HCEC 1CT (cell line): ENCODE data around the gene BCAS1.
A peak's percentile ranks its signal among the peaks of the same experiment; 100 is the strongest.

ENCODE experiments used
- DNase-seq: peaks from one replicate; pipeline ENCODE4 v3.0.0-alpha.2; 2017

Gene BCAS1

DNA sequence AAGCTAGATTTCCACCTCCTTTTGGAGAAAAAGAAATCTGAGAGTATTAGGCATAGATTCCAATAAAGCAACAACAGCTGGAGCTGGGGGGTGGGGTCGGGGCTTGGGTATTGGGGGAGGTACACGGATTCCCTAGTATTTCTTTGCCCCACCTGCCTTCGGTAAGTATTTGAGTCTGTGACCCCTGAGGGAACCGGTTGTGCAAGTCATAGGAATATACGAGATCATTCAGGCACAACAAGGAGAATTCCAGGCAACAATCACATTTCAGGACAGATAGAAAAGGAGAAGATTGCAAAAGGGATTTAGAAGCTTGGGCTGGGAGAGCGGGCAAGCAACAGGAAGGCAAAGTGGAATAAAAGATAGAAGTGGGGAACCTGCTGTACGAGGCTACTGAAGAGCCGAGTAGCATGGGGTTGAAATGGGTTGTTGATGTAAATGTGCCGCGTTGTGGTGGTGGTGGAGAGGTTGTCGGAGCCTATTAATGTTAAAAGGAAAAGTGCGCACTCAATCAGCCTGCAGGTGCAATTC lies 148.9 kb downstream of the BCAS1 start:
- DNase-seq: no peak

DNA sequence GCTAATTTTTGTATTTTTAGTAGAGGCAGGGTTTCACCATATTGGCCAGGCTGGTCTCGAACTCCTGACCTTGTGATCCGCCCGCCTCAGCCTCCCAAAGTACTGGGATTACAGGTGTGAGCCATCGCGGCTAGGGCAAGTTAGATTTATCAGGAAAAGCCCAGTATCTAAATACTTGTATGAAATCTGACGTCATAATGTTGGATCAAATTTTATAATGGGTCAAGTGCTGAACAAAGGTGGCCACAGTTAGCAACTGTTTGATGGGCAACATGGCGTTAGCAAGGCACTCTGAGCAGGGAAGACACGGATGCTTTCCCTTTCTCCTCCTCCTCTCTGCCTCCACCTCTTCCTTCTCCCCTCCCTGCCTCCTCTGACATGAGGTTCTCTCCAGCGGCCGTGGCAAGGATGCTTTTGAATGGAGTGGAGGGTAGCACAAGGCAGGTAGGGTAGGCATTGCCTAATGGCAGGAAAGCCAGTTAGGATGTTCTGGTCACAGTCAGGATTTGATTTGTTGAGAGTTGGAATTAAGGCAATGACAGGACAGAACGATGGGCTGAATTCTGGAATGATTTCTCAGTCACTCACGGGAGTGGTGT lies 149.6 kb downstream of the BCAS1 start:
- no peak for DNase-seq

GRCh38 chr20:53919886-53920285 lies 150.5 kb downstream of the BCAS1 start:
- DNase-seq: no peak

DNA sequence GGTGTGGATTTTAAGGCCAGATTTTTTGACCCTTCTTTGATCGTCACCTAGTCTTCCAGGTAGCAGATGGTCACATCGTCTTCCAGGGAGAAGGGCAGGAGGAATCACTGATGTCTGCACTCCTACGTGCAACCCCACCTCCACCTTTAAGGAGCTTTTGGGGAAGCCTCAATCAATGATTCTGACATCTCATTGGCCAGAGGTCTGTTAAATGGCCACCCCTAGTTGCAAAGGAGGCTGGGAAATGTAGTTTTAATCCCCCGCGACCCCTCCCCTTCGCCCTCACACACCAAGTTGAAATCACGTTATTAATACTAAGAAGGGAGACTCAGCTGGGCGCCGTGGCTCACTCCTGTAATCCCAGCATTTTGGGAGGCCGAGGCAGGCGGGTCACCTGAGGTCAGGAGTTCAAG lies 151.4 kb downstream of the BCAS1 start:
- DNase-seq: no peak

DNA sequence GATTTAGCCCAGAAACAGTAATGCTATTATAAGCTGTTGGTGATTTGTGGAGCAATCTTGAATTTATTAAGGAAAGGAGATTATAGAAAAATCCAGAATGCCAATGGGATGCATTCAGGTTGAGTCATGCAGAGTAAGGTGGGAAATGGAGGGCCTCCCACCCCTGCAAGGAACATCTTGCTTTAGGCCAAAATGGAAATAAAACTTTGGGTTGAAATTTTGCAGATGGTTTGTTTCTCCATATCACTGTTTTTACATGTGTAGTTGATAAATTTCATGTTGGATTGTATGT lies 152.4 kb downstream of the BCAS1 start:
- DNase-seq: no peak

GRCh38 chr20:53917145-53918019 lies 153.0 kb downstream of the BCAS1 start:
- DNase-seq: peak; percentile 58

- DNase-seq: no peak
Observed at GRCh38 chr20:53916173-53916512, 154.3 kb downstream of the BCAS1 start.

- peak; percentile 89 for DNase-seq
Observed at GRCh38 chr20:53915446-53916172, 154.8 kb downstream of the BCAS1 start.

DNA sequence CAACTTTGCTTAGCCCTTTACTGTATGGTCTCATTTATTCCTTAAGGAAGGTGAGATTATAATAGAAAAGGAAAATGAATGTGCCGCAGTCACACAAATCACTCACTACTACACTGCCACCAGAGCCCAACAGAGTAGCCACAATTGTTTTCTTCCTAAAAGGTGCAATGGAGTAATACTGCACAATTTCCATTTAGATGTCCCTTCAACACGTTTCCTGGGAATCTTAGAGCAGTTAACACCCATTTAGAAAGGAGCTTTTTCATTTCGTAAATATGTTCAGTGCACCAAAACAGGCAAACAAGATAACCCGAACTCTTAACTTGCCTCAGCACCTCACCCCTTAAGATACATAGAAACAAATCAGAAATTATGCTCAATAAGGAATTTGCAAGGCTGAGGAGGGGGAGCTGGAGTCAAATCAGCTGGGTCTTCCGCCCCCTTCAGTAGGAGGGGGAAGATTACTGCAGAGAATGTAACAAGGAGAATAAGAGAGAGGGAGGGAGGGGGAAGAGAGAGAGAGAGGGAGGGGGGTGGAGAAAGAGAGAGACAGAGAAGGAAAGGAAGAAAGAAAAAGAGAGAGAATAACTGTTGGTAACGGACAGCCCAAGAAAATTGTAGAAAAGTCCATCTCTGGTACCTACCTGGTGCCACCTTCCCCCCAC lies 155.5 kb downstream of the BCAS1 start:
- DNase-seq: no peak

- DNase-seq: peak; percentile 25
Observed at GRCh38 chr20:53914091-53914780, 156.2 kb downstream of the BCAS1 start.

DNA sequence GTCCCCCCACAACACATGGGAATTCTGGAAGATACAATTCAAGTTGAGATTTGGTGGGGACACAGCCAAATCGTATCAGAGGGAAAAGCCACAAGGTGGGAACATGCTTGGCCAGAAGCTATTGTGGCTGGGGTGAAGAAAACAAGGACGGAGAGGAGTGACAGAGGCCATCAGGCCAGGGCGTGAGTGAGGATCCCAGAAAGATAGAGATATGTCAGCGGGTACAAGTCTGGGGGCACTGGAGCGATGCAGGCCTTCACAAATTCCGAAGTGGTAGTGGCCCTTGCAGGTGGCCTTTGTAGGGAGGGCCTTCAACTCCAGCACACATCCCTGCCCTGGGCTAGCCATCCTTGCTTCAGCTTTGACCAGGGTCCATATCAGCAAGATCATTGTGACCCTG lies 159.1 kb downstream of the BCAS1 start:
- DNase-seq: no peak

DNA sequence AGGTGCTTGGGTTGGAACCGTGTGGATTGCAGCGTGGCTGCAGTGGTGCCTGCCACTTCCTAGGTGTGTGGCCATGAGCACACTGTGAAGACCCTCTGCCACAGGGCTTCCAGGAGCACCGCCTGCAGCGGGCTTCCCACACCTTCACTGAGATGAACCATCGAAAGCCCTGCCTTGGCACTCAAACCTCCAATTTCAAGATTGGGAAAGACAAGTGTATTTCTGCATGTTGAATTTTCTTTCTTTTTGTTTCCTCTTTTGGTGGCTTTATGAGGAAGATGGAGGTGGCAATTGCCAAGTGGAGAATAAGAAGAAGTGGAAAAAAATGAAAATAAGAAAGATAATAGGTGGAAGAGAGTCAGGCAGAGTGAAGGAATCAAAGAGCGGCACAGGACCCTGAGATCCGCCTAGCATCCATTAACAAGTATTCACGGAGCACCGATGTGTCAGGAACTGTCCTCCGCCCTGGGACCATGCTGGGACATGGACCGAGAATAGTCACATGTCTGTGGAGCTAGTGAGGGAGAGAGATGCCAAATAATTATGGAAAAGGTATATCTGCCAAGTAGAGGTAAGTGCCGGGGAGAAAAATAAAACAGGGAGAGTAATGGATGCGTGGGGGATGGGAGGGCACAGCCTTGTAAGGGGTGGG lies 159.9 kb downstream of the BCAS1 start:
- no peak for DNase-seq

- no peak for DNase-seq
Observed at GRCh38 chr20:53907968-53908751, 162.2 kb downstream of the BCAS1 start.

- no peak for DNase-seq
Observed at GRCh38 chr20:53905820-53906191, 164.6 kb downstream of the BCAS1 start.

DNA sequence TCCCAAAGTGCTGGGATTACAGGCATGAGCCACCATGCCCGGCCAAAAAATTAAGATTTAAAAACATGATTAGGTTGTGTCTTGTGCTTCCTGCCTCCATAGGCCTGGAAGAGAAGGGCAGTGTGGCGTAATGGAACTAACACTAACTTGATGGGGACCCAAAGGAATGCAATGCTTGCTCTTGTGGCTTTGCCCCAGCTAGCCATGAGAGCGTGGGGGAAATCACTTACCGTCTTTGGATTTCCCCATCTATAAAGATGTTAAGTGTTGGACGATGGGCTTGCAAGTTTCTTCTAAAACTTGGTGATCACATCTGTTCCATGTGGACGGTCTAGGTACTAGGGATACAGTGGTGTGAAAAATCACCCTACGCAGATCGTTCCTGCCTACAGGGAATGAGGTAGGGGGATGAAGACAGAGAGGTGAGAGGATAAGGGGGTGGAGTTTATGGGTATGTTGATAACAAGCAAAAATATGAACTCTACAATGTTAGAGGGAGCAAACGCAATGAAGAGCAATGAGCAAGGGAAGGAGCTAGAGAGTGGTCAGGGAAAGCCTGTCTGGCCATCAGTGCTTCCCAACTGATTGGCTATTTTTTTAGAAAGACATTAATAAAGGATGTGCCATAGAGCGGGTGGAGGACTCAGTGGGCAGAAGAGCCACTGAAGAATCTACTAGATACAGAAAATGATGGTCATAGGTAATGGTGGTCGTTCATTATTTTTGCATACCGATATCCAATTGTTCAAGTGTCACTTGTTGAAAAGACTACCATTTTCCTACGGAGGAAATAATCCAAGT lies 165.2 kb downstream of the BCAS1 start:
- no peak for DNase-seq

- DNase-seq: no peak
Observed at GRCh38 chr20:53904261-53904660, 166.1 kb downstream of the BCAS1 start.

DNA sequence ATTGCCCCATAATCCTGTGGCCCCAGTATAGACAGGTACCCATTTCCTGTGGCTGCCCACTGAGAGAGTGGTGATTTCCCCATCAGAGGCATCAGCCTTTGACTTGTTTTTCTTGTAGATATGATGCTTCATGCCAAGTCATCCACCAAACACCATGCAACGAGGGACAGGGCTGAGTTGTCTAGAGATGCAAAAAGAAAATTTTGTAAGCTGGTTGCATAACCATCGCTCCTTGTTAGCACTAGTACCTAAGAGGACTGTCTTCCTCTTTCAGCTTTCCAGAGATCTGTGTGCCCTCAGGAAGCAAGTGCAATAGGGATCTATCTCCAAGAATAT lies 166.8 kb downstream of the BCAS1 start:
- no peak for DNase-seq

GRCh38 chr20:53902968-53903651 lies 167.3 kb downstream of the BCAS1 start:
- peak; percentile 48 for DNase-seq

DNA sequence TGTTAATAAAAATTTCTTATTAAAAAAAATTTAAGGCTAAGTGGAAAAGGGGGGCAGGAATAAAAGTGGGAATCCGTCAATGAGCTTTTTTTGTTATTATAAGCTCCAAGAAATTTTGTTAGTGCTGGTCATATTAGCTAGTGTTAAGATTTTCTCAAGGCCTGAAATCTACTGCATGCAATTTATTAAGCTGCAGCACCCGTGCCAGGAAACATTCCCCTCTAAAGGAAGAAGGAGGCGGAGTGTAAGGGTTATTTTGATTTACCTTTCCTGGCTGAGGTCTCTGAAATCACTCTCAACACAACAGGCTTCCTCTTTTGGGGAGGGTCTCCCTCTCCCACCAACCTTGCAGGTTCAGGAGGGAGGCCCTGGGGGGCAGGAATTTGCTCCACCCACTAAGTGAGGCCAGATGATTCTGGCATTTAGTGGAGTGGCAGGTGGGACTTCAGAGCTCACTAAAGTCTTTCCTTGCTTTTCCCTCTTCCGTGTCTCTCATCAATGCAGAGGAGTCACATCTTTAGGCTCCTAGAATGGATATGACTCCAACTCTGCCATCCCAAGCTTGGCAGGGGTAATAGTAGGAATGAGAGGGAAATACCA lies 168.8 kb downstream of the BCAS1 start:
- no peak for DNase-seq

- peak; percentile 78 for DNase-seq
Observed at GRCh38 chr20:53901064-53901463, 169.3 kb downstream of the BCAS1 start.
